Osteocyte (in vitro differentiated cells): ENCODE data around the gene TTBK1. TPM values are rescaled to one million over a fixed set of nuclear protein-coding genes. Genes with fewer than 3 reads are reported as not detected.

Source experiments
- DNase-seq: peaks from one replicate; pipeline ENCODE4 v3.0.0; 2021; ENCODE audit warnings: mixed read lengths; ENCODE audit not compliant: unreplicated experiment; ENCODE audit errors: extremely low spot score
- H3K27ac Mint-ChIP-seq: one replicate; pipeline ENCODE4 v1.8.0; 2021; ENCODE audit warnings: mild to moderate bottlenecking, mixed read lengths; ENCODE audit not compliant: unreplicated experiment
- H3K27me3 Mint-ChIP-seq: one replicate; pipeline ENCODE4 v1.8.0; 2021; ENCODE audit warnings: mixed read lengths; ENCODE audit not compliant: unreplicated experiment
- H3K36me3 Mint-ChIP-seq: one replicate; pipeline ENCODE4 v1.8.0; 2021; ENCODE audit warnings: mixed read lengths; ENCODE audit not compliant: unreplicated experiment
- H3K4me1 Mint-ChIP-seq: one replicate; pipeline ENCODE4 v1.8.0; 2021; ENCODE audit warnings: mixed read lengths; ENCODE audit not compliant: unreplicated experiment
- H3K4me3 Mint-ChIP-seq: one replicate; pipeline ENCODE4 v1.8.0; 2021; ENCODE audit warnings: mild to moderate bottlenecking, moderate library complexity, mixed read lengths; ENCODE audit not compliant: unreplicated experiment
- H3K9me3 Mint-ChIP-seq: one replicate; pipeline ENCODE4 v1.8.0; 2021; ENCODE audit warnings: mixed read lengths; ENCODE audit not compliant: unreplicated experiment
- total RNA-seq: library from RNA; stranded (reverse); gene quantifications from 2 replicates; pipeline ENCODE4 v1.2.1, GENCODE V29; 2021
- TF ChIP-seq, protein P1 (sequence below): fragments of 200-600 bp; sonication (generic); IDR thresholded peaks from 2 replicates; pipeline ENCODE4 v1.5.0; 2021; ENCODE audit warnings: antibody characterized with exemption, mild to moderate bottlenecking, moderate library complexity

TTBK1 gene
- total RNA-seq, 1 donor from 2014 or later: 0.08 TPM

DNA sequence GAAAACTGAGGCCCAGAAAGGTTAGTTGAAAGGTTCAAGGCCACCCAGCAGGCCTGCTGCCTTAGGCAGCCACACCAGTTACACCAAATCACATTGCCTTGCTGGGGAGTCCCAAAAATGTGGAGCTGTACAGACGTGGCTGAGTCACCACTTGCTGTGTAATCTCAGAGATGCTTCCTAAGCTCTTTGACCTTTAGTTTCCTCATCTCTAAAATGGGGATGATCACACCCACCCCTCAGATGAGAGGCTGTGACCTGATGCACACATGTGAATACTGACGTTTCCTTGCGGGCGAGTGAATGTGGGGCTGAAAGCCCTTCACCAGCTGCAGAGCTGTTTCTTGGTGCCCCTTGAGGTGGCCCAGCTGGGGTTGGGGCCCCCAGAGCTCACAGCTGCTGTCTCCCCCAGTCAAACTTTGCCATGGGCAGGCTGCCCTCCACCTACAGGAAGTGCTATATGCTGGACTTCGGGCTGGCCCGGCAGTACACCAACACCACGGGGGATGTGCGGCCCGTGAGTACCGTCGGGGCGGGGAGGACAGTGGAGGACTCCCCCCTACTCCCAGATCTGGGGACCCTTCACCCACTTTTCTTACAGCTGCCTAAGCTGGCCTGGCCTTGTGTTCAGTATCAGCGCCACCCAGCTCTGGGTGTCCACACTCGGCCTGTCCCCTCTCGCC is 11.0 kb downstream of the TTBK1 start:
- no peak overlapping the region for H3K4me3 Mint-ChIP-seq
- peaks cover 12% of the 10 kb centered on the region for H3K4me1 Mint-ChIP-seq
- no peak for DNase-seq
- peaks cover 21% of the 10 kb centered on the region for H3K27me3 Mint-ChIP-seq
- no peak overlapping the region for H3K27ac Mint-ChIP-seq
- TF ChIP-seq, protein P1, sequence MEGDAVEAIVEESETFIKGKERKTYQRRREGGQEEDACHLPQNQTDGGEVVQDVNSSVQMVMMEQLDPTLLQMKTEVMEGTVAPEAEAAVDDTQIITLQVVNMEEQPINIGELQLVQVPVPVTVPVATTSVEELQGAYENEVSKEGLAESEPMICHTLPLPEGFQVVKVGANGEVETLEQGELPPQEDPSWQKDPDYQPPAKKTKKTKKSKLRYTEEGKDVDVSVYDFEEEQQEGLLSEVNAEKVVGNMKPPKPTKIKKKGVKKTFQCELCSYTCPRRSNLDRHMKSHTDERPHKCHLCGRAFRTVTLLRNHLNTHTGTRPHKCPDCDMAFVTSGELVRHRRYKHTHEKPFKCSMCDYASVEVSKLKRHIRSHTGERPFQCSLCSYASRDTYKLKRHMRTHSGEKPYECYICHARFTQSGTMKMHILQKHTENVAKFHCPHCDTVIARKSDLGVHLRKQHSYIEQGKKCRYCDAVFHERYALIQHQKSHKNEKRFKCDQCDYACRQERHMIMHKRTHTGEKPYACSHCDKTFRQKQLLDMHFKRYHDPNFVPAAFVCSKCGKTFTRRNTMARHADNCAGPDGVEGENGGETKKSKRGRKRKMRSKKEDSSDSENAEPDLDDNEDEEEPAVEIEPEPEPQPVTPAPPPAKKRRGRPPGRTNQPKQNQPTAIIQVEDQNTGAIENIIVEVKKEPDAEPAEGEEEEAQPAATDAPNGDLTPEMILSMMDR: no peak
- no peaks in the 10 kb centered on the region for H3K9me3 Mint-ChIP-seq
- no peaks in the 10 kb centered on the region for H3K36me3 Mint-ChIP-seq

DNA sequence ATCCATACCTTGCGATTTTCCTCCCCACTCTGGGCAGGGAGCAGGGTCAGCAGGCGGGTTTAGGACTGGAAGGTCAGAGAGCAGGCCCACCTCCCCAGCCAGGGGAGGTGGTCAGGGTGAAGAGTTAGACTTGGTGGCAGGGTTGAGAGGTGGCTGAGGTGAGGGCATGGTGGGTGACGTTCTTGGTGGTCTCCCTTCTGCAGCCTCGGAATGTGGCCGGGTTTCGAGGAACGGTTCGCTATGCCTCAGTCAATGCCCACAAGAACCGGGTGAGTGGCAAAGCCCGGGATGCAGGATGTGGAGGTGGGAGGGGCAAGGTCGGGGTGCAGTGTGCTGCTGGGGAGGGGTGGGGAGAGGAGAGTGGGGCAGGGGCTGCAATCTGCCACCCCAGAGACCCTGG is 11.6 kb downstream of the TTBK1 start:
- DNase-seq: no peak

DNA sequence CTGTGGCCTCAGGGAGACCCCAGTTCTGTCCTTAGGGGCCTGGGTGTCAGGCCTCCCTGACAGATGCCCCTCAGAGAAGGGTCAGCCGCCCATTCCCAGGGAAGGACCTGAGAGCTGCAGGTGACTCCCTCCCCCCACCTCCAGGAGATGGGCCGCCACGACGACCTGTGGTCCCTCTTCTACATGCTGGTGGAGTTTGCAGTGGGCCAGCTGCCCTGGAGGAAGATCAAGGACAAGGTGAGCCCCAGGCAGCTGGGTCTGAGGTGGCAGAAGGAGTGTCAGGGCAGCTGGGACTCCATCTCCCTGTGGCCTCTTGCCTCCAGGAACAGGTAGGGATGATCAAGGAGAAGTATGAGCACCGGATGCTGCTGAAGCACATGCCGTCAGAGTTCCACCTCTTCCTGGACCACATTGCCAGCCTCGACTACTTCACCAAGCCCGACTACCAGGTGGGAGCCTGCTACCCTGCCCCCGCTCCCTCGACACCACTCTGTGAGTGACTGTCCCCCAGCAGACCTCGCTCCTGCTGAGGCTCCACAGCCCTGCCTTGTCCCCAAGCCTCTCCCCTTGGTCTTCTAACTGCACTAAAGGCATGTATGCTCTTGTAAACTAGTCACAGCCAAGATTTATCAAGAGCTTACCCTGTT is 12.2 kb downstream of the TTBK1 start:
- TF ChIP-seq, protein P1: no peak
- no peak overlapping the region for H3K4me3 Mint-ChIP-seq
- H3K9me3 Mint-ChIP-seq: no peaks in the 10 kb centered on the region
- H3K4me1 Mint-ChIP-seq: peaks cover 14% of the 10 kb centered on the region
- H3K36me3 Mint-ChIP-seq: no peaks in the 10 kb centered on the region
- H3K27me3 Mint-ChIP-seq: peaks cover 21% of the 10 kb centered on the region
- H3K27ac Mint-ChIP-seq: no peak overlapping the region
- no peak for DNase-seq

More for the DNA sequence above, 11.6 kb downstream of the TTBK1 start:
- Mint-ChIP-seq H3K27me3 (peaks cover 21% of the 10 kb centered on the region), H3K4me3 (no peak overlapping the region), H3K36me3 (no peaks in the 10 kb centered on the region), H3K27ac (no peak overlapping the region), H3K9me3 (no peaks in the 10 kb centered on the region), H3K4me1 (peaks cover 12% of the 10 kb centered on the region)
- TF ChIP-seq, protein P1: no peak

DNA sequence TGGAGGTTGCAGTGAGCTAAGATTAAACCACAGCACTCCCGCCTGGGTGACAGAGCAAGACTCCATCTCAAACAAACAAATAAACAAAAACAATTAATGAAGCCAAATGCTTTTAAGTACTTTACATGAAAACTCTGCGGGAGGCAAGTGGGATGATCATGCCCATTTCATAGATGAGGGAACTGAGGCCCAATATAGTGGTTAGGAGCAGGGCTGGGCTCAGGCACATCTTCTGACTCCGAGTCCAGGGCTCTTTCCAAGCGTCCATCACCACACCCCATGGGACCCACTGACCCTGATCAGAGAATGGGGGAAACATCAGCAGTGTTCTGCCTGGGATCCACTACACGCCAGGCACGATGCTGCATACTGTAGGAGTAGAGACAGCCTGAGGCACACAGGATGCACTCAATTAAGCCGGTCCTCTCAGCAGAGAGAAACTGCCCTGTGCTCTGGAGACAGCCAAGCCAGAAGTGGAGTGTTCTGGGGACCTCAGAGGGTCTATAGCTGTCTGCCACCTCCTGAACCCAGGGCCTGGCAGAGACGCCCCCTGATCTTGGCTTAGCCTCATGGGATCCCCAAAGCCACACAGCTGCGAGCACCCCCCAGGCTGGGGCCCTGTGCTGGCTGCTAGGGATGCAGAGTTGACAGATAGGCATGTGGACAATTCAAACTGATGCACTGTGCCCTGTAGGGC is 13.5 kb downstream of the TTBK1 start:
- no peak overlapping the region for H3K27ac Mint-ChIP-seq
- H3K4me3 Mint-ChIP-seq: no peak overlapping the region

More for the DNA sequence above, 13.5 kb downstream of the TTBK1 start:
- DNase-seq: no peak
- Mint-ChIP-seq H3K9me3 (no peaks in the 10 kb centered on the region), H3K27me3 (peaks cover 9% of the 10 kb centered on the region), H3K4me1 (peaks cover 4% of the 10 kb centered on the region), H3K36me3 (no peaks in the 10 kb centered on the region)
- TF ChIP-seq, protein P1: no peak
